NCI-H2171 (cell line): ENCODE results near the gene IL20.
A peak's percentile ranks its signal among the peaks of the same experiment; 100 is the strongest.

Source experiments
- DNase-seq: peaks from one replicate; lab custom pipeline; 2025; lab: John Stamatoyannopoulos, UW

IL20 gene, protein sequence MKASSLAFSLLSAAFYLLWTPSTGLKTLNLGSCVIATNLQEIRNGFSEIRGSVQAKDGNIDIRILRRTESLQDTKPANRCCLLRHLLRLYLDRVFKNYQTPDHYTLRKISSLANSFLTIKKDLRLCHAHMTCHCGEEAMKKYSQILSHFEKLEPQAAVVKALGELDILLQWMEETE

DNA sequence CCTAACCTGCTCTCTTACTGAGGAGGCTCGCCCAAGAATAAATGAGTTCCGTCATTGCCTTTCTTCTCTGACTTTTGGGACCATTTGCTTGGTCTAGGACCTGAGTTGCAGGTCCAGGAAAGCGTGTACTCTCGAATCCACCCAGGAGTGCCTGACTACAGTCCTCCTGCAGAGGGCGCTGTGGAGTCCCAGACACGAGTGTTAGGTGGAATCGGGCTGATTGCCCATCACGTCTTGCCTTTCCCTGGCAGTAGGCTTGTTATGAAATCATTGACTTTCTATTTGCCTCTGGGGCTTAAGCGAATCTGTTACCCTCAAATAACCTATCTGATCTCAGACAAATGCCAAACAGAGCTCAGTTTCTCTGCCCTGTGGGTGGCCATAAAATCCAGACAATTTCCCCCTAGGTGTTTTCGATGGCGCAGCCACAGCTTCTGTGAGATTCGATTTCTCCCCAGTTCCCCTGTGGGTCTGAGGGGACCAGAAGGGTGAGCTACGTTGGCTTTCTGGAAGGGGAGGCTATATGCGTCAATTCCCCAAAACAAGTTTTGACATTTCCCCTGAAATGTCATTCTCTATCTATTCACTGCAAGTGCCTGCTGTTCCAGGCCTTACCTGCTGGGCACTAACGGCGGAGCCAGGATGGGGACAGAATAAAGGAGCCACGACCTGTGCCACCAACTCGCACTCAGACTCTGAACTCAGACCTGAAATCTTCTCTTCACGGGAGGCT lies at the start of gene IL20:
TSS of gene IL20 (plus strand) at position 685 of the 733 bp plus-strand sequence. CDS start 230 bp downstream, outside the sequence.
- DNase-seq: peak; percentile 7

DNA sequence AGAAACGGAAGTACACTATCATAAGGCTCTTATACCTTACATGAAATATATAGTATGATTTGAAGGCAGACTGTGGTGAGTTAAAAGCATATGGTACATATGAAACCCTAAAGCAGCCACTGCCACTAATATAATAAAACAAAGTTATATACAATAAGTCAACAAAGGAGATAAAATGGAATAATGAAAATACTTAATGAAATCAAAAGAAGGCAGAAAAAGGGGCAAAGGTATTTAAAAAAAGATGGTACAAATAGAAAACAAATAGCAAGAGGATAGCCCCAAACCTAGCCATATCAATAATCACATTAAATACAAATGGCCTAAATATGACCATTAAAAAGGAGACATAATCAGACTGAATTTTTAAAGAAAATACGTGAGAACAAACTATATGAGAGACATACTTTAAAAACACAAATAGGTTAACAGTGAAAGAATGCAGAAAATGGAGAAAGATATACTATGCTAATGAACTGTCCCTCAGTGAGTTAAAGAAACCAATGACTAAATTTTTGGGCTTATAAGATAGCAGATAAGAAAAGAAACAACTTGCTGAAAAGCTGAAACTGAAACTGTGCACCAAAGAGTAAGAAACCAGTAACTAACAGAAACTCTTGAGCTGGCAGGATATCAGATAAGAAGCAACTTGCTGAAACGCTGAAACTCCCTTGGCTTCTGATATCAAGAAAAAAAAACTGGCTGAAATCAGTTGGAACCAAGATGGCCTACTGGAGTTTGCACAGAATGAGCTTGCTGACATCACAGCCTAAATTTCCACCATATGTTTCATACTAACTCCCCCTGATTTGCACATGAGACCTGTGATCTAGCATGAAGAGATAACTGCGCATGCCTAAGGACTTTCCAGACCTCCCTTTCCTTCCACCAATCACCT lies 48.8 kb upstream of the IL20 start:
- no peak for DNase-seq

GRCh38 chr1:206821493-206821892 lies 43.9 kb upstream of the IL20 start:
- DNase-seq: no peak

DNA sequence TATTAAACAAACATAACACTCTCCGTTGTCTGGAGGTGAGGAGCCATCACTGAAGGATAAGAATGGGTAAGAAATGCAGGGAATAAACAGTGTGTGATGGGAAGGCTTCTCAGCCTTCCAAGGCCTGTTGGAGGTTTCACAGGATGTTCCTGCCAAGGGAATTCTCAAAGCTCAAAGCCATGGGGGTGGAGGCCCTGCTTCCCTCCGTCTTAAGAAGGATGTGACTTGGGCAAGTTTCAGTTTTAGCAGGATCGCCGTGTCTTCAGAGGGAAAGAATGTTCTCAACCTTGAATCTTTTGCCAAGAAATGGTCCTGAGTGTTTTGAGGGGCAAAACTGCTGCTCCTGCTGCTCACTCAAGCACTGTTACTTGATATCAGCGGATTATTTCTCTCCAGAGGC lies 41.7 kb upstream of the IL20 start:
- no peak for DNase-seq

DNA sequence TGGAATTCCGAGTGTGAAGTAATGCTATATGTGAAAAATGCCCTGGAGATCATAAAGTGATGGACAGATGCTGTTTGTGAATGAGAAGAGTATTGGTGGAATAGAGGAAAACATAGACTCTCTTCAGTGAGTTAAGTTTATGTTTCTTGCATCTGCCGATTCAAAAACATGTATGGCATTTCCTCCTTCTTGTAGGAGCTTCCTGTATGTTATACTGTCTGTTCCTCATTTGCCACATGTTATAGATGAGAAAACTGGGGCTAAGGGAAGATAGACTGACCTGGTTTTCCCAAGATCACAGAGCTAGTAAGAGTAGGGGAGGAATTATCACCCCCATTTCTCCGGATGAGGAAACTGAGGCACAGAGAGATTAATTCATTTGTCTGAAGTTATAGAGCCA lies 41.1 kb upstream of the IL20 start:
- DNase-seq: no peak

- DNase-seq: no peak
Measured at GRCh38 chr1:206826394-206826793, 39.0 kb upstream of the IL20 start.

DNA sequence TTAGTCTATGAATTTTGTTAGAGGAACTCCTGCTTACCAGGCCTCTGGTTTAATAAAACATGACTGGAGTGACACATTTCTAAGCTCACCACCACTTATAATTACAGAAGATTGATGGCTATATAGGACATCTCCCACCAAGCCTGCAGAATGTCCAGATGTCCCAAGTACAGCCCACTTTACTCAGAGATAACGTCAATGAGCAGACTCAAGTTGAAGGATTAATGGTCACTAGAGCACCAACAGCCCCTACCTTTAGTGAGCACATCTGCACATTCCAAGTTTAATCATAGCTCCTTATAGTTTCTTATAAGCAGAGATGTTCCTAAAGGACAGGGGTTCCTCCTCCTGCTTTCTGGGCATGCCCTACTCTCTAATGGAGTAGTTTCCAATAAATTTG lies 37.4 kb upstream of the IL20 start:
- no peak for DNase-seq

GRCh38 chr1:206828765-206829164 lies 36.7 kb upstream of the IL20 start:
- no peak for DNase-seq

DNA sequence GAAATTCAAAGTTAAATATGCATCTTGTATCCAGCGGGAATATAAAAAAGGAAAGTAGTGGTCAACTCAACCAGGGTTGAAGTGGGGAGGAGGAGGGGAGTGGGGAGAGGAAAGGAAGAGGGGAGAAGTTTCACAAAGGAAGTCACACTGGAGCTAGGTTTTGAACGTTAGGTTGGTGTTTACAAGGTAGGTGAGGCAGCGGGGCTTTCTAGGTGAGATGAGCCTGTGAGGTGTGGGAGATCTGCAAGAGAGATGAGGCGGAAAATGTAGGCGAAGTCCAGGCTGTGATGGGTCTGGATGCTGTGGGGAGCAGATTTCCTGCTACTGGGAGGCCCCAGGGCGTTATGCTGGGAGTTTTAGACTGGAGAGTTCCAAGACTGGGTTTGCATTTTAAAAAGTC lies 36.1 kb upstream of the IL20 start:
- no peak for DNase-seq

- DNase-seq: no peak
Measured at GRCh38 chr1:206829875-206830274, 35.5 kb upstream of the IL20 start.

GRCh38 chr1:206831650-206832049 lies 33.8 kb upstream of the IL20 start:
- no peak for DNase-seq

- no peak for DNase-seq
Measured at GRCh38 chr1:206832352-206832880, 33.0 kb upstream of the IL20 start.

GRCh38 chr1:206833106-206833680 lies 32.2 kb upstream of the IL20 start:
- no peak for DNase-seq

- no peak for DNase-seq
Measured at GRCh38 chr1:206833801-206834200, 31.6 kb upstream of the IL20 start.

DNA sequence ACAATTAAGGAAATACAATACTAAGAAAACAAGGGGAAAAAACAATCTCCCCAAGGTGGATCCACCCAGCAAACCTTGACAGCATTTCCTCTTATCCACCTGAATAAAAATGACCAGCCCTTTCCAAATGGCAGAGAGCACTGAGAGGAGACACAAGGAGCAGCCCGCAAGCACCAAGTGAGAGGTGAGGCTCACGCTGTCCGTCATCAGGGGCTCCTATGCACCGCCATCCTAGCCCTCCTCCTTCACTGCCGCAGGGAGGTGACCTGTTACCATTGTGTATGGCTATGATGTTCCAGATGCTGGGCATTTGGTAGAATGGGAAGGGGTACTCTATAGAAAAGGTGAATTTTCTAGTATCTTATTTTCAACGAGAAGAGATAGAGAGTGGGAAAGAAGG lies 31.2 kb upstream of the IL20 start:
- no peak for DNase-seq

- no peak for DNase-seq
Measured at GRCh38 chr1:206834711-206835110, 30.7 kb upstream of the IL20 start.

GRCh38 chr1:206835186-206835585 lies 30.2 kb upstream of the IL20 start:
- DNase-seq: no peak

- DNase-seq: no peak
Measured at GRCh38 chr1:206836111-206836510, 29.3 kb upstream of the IL20 start.

DNA sequence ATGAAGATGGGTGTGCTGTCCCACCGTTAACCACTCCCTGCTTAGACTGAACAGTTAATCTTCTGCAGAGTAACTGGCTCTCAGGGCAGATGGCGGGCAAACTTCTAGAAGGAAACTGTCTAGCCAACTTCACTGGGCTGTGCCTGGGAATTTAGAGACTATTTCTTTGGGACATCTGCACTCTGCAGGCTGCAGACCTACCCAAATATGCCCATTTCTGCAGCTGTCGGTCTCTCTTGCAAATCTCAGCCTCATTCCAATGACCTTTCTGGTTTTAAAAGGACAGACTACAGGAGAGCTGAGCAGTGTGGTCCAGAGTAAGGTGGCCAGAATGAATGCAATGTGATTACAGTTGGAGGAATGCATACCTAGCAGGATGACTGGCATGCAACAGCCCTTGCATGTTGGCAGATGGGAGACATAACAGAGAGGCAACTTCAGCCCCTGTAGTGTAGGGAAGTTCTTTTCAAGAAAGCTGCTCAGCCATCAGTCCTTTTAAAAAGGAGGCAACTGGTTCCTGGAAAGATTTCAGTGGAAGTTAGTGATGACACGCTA lies 26.3 kb upstream of the IL20 start:
- DNase-seq: no peak

GRCh38 chr1:206839857-206840256 lies 25.6 kb upstream of the IL20 start:
- no peak for DNase-seq

DNA sequence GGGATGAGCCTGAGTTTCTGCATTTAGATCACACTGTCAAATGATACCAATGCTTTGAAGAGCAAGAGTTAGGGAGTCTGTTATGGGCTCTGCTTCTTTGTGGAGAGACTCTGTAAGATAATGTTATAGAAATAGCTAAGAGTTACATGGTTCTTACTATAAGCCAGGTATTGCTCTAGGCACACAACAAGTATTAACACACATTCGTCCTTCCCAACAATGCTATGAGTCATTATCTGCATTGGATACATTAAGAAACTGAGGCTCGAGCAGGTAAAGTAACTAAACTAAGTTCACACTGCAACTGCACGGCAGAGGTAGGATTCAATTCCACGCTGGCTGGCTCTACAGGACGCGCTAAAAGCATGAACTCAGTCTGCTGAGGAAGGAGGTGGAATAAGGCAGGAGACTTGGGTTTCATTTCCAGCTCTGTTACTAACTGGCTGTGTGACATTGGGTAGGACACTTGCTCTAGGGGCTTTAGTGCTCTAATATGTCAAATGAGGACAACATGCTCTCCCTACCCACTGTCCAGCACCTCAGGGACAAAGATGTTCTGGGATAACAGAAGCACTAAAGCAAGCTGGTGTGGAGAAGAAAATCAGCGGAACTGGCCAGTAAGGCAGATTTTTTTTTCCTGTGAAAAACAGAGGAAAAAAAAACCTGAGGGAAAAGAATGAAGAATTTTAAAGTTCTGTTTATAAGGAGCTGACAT lies 23.7 kb upstream of the IL20 start:
- DNase-seq: no peak
